ENCODE data around the gene THSD4. TPM values are rescaled to one million over a fixed set of nuclear protein-coding genes. Genes with fewer than 3 reads are reported as not detected.

THSD4 gene
- total and polyA plus RNA-seq, 2 of the 4 experiments (the other 2 are of a cell fraction), result 25.5 to 31.1 TPM

DNA sequence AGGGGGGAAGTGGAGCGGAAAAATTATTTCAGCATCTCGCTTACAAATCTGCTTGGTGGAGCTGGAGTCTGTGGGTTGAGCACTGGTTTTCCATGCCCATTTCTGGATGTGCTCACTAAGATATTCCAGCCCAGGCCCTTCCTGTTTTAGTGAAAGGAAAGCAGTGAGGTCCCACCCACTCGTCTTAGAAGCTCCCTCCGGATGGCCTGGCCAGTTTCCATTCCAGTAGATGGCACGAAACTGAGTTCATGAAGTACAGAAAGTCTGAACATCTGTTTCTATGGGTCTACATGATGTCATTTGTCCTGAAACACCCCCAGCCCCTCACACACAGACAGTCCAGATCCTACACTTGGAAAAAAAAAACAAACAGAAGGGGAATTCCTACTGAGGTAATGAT is 31.9 kb upstream of the THSD4 start:
- Histone ChIP-seq H3K9me3 (ENCODE audit: control insufficient read depth, insufficient read depth, low read length) (no peaks in the 10 kb centered on the region), H3K56ac (ENCODE audit: extremely low read depth, insufficient read depth, low read length) (no peak overlapping the region)
- 50% methylated on average over 2 of the region's 5 CpGs; no CpG with 5 or more reads in 1 of the 2 experiments for WGBS, 2 experiments (ENCODE audit: extremely low coverage in 2 of 2, insufficient read length in 1 of 2)

More for the DNA sequence above, 31.9 kb upstream of the THSD4 start:
- Histone ChIP-seq H2BK20ac (ENCODE audit: low read depth, low read length) (no peak overlapping the region), H2AK9ac (replicated peaks; ENCODE audit: low read depth, low read length, poor library complexity) (no peak overlapping the region), H3K4me3 (ENCODE audit: insufficient read depth, low read depth, low read length) (no peak overlapping the region), H3K4me2 (ENCODE audit: low read depth, low read length) (no peak overlapping the region), H4K20me1 (ENCODE audit: insufficient read depth, low read length) (no peaks in the 10 kb centered on the region), H3K14ac (replicated peaks; ENCODE audit: low read depth, low read length) (0 out of 2 replicates have a peak overlapping the region, but pooled peaks have one; percentile 8), H2BK120ac (ENCODE audit: low read depth, low read length) (no peak overlapping the region), H3K27ac (ENCODE audit: insufficient read depth, low read length) (no peak overlapping the region), H4K91ac (ENCODE audit: insufficient read depth, low read depth, low read length) (no peak overlapping the region), H2AFZ (replicated peaks; ENCODE audit: low read length, poor library complexity) (peak overlapping the region; percentile 54), H4K8ac (ENCODE audit: low read depth in 2 of 2, low read length in 2 of 2) (no peak overlapping the region), H3K36me3 (ENCODE audit: control insufficient read depth, insufficient read depth, low read length) (no peaks in the 10 kb centered on the region), H3K4ac (ENCODE audit: low read depth, low read length) (peak overlapping the region; percentile 5; the same call in 1 of the 2 replicates), H3K23ac (ENCODE audit: low read depth, low read length) (no peak overlapping the region), H3K4me1 (ENCODE audit: control insufficient read depth, insufficient read depth, low read length) (peaks cover 15% of the 10 kb centered on the region), H3K79me1 (ENCODE audit: low read depth in 1 of 2, low read length in 2 of 2) (no peaks in the 10 kb centered on the region), H4K5ac (ENCODE audit: low read depth, low read length) (0 out of 2 replicates have a peak overlapping the region, but pooled peaks have one; percentile 16), H2AK5ac (ENCODE audit: low read depth, low read length) (peak overlapping the region; percentile 5; the same call in 1 of the 2 replicates), H3K18ac (ENCODE audit: low read depth, low read length) (no peak overlapping the region; the same call in 1 of the 2 replicates), H3K9ac (ENCODE audit: low read depth, low read length) (no peak overlapping the region), H2BK15ac (ENCODE audit: low read depth, low read length) (peak overlapping the region; percentile 54; the same call in 1 of the 3 replicates), H2BK5ac (ENCODE audit: low read depth, low read length, poor library complexity, severe bottlenecking) (no peak overlapping the region), H3K9me1 (ENCODE audit: insufficient read depth, low read length) (peaks cover 9% of the 10 kb centered on the region), H3K27me3 (ENCODE audit: control insufficient read depth, insufficient read depth, low read length) (no peaks in the 10 kb centered on the region)
- CTCF ChIA-PET, result no interaction called here
- TF ChIP-seq MXI1 (IDR thresholded peaks at IDR 0.05; ENCODE audit: borderline replicate concordance, low read depth, low read length) (no peak), MAZ (IDR thresholded peaks at IDR 0.05; ENCODE audit: borderline replicate concordance, low read depth, low read length) (peak; percentile 24; the same call in 1 of the 2 replicates)
- in situ Hi-C loops (cut with MboI; ENCODE audit: low sequenced_read_pairs), result no loop called here
- ATAC-seq (ENCODE audit: low read depth) (no peak), DNase-seq (peak; percentile 91)
- POLR2A ChIA-PET (ENCODE audit: unreplicated experiment), result no interaction called here
- dilution Hi-C loops (cut with HindIII; ENCODE audit: low sequenced_read_pairs, unreplicated experiment), result no loop called here
- BruUV-seq (replicated peaks), result no TSS peak
- intact Hi-C loops (cut with micrococcal nuclease), result loop anchor here (5.0 kb wide), 1 partner anchor 41 kb away; no protein-coding TSS in a partner anchor

Measured in IMR-90 (cell line).